Dermis lymphatic vessel endothelial cell (primary cell): Measurements from ENCODE around the gene YEATS4. TPM values are rescaled to one million over a fixed set of nuclear protein-coding genes. Genes with fewer than 3 reads are reported as not detected.

Experiments
- total RNA-seq: library from RNA; depleted of rRNA; stranded (reverse); fragments of >200 nt; gene quantifications from 2 replicates; pipeline ENCODE4 v1.2.1, GENCODE V29; 2014

YEATS4 gene
- 9.5 and 17.8 TPM in 2 replicates for total RNA-seq

GRCh38 chr12:69359531-69360347, at the start of gene YEATS4:
YEATS4 (plus strand) TSS chr12:69359743; CDS start chr12:69359973, 230 bp downstream.

GRCh38 chr12:69348162-69348938, 11.2 kb upstream of the YEATS4 start, which contains the start of gene LYZ:
LYZ (plus strand) TSS chr12:69348381; CDS start chr12:69348409, 28 bp downstream.

Other genes starting within 250 kb of the YEATS4 start
- gene CPSF6, start 120.2 kb upstream of the YEATS4 start, total RNA-seq, result 13.4 and 24.8 TPM in 2 replicates
- gene LYZ, start 11.4 kb upstream of the YEATS4 start, total RNA-seq, result not detected in 2 replicates
- gene FRS2, start 110.6 kb downstream of the YEATS4 start, total RNA-seq, result 22.0 and 22.2 TPM in 2 replicates
- 156 and 278 TPM in 2 replicates for gene CCT2, start 225.7 kb downstream of the YEATS4 start, total RNA-seq